Gastroesophageal sphincter (tissue), 4 donors: ENCODE data around the gene RASGRP1. TPM values are rescaled to one million over a fixed set of nuclear protein-coding genes. Genes with fewer than 3 reads are reported as not detected.
A peak's percentile ranks its signal among the peaks of the same experiment; 100 is the strongest.

ENCODE experiments used
- ATAC-seq: fragments of 150-250 bp; one replicate; pipeline ENCODE4 v1.9.1; 2016; ENCODE audit warnings: mild to moderate bottlenecking, moderate library complexity
- H3K27ac ChIP-seq, 4 donors: fragments of 200-600 bp; sonication (generic) in 3 of 4; 1 replicate in 3 of 4; 2 replicates in 1 of 4; pipeline ENCODE4 v1.5.1; 2016 to 2019
- H3K27me3 ChIP-seq: fragments of 200-600 bp; sonication (generic); one replicate; pipeline ENCODE4 v1.5.1; 2019
- H3K36me3 ChIP-seq, 2 donors: fragments of 200-600 bp; sonication (generic); one replicate each; pipeline ENCODE4 v1.5.1; 2019; ENCODE audit warnings: control low read depth in 1 of 2
- H3K4me1 ChIP-seq, 3 donors: fragments of 200-600 bp; sonication (generic); 1 replicate in 2 of 3; 2 replicates in 1 of 3; pipeline ENCODE4 v1.5.1; 2016 to 2019; ENCODE audit warnings: control low read depth in 2 of 3
- H3K4me3 ChIP-seq, 2 donors: fragments of 200-600 bp; sonication (generic); one replicate each; pipeline ENCODE4 v1.5.1; 2019; ENCODE audit warnings: mild to moderate bottlenecking in 1 of 2, moderate library complexity in 1 of 2
- H3K9me3 ChIP-seq, 3 donors: fragments of 200-600 bp; sonication (generic); one replicate each; pipeline ENCODE4 v1.5.1; 2017 to 2019; ENCODE audit warnings: control low read depth in 2 of 3
- EP300 ChIP-seq: sonication (generic); formaldehyde crosslinking; IDR thresholded peaks from one replicate; pipeline ENCODE4 v1.6.1; 2017; ENCODE audit warnings: antibody characterized with exemption, mild to moderate bottlenecking
- POLR2A ChIP-seq, 2 donors: fragments of 450-650 bp; IDR thresholded peaks; one replicate each; pipeline ENCODE4 v1.6.1; 2017; ENCODE audit warnings: antibody characterized with exemption in 2 of 2, mild to moderate bottlenecking in 2 of 2, moderate library complexity in 1 of 2
- POLR2AphosphoS5 ChIP-seq: sonication (generic); formaldehyde crosslinking; IDR thresholded peaks from one replicate; pipeline ENCODE4 v1.6.1; 2017; ENCODE audit warnings: antibody characterized with exemption
- WGBS, 2 donors: methylation state at CpG; one replicate each; pipeline ENCODE4 v1.1.5; 2018; ENCODE audit warnings: low coverage in 1 of 2; 5-methylcytosine and 5-hydroxymethylcytosine counted together
- total RNA-seq, 4 donors: library from RNA; depleted of rRNA; stranded (reverse); fragments of >200 nt; gene quantifications; one replicate each; pipeline ENCODE4 v1.1.0, GENCODE V29; 2016
- TF ChIP-seq, protein P1 (sequence below), 4 experiments: fragments of 200-600 bp in 2 of 4; fragments of 450-650 bp in 2 of 4; sonication (generic) in 1 of 4; IDR thresholded peaks; one replicate each; pipeline ENCODE4 v1.5.1; 2017 to 2019; ENCODE audit warnings: antibody characterized with exemption in 4 of 4, mild to moderate bottlenecking in 2 of 4, moderate library complexity in 2 of 4

The RASGRP1 gene
- total RNA-seq = under 1 TPM; 0.16 to 0.81 (median 0.55) TPM

DNA sequence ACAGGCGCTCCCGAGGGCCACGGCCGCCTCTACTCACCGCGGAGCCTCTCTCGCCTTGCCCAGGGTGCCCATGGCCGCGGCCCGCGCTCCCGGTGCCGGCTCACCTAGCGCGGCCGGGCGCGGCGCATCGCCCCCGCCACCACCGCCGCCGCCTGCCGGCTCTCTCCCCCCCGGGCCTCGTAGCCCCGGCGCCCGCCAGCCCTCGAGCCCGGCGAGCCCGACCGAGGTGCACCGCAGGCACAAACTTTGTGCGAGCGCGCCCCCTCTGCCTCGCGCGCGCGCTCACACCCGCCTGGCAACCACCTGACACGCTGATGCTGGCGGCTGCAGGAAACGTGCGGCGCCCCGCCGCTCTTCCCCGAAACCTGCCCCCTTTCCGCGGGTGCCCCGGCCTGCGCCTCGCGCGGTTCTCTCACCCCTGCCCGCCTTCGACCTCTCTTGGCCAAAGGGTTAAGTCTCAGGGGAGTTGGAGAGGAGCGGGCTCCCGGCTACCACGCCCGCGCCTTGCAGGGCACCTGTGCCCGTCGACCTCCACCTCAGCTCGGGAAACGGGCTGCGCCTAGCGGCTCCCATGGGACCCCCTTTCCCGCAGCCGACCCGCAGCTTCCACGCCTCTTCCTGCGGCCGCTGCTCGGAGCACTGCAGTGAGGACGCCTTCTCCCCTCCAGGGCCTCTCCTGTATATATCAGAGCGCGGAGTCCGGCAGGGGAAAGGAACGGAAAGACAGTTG, at the start of gene RASGRP1:
TSS of gene RASGRP1 (minus strand) at position 258 of the 730 bp plus-strand sequence. CDS start at position 72, 186 bp downstream.
- no peaks in the 10 kb centered on the region for H3K9me3 ChIP-seq
- peaks cover 0 to 16% (median 3%) of the 10 kb centered on the region in 3 donors for H3K4me1 ChIP-seq
- no peak for TF ChIP-seq POLR2A (IDR thresholded peaks at IDR 0.05)
- TF ChIP-seq, protein P1, sequence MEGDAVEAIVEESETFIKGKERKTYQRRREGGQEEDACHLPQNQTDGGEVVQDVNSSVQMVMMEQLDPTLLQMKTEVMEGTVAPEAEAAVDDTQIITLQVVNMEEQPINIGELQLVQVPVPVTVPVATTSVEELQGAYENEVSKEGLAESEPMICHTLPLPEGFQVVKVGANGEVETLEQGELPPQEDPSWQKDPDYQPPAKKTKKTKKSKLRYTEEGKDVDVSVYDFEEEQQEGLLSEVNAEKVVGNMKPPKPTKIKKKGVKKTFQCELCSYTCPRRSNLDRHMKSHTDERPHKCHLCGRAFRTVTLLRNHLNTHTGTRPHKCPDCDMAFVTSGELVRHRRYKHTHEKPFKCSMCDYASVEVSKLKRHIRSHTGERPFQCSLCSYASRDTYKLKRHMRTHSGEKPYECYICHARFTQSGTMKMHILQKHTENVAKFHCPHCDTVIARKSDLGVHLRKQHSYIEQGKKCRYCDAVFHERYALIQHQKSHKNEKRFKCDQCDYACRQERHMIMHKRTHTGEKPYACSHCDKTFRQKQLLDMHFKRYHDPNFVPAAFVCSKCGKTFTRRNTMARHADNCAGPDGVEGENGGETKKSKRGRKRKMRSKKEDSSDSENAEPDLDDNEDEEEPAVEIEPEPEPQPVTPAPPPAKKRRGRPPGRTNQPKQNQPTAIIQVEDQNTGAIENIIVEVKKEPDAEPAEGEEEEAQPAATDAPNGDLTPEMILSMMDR (IDR thresholded peaks at IDR 0.05) = peak in 1 of 4 experiments; percentile 6
- peaks cover 59% of the 10 kb centered on the region for H3K27me3 ChIP-seq
- peak; percentile 69 for ATAC-seq
- H3K27ac ChIP-seq = peak within 1 kb of the TSS in 2 of 4 donors; percentile 19 to 50
- peak within 1 kb of the TSS; percentile 26 to 60 for H3K4me3 ChIP-seq
- no peaks in the 10 kb centered on the region for H3K36me3 ChIP-seq
- no CpG with 5 or more reads among the region's 85 CpGs for WGBS, 2 donors

DNA sequence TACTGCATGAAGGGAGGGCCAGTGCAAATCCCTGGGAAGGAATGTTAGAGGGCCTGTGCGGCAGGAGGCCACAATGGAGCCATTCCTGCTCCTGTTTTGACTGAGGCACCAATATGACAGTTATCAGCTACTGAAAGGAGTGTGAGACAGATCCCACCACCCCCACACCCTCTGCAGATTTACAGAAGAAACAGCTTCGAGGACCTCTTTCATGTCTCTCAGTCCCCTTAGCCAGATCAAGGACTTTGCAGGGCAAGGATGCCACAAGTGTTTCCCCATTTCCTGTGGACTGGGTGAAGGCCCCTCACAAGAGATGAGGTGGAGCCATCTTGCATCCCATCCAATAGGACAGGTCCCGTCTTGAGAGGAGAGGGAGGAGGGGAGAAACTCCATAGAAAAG, 48.5 kb upstream of the RASGRP1 start:
- TF ChIP-seq EP300 = no peak
- TF ChIP-seq, protein P1 (IDR thresholded peaks at IDR 0.05) = no peak
- TF ChIP-seq POLR2A (IDR thresholded peaks at IDR 0.05) = no peak
- no peak for TF ChIP-seq POLR2AphosphoS5
- 83 to 100% methylated on average over 1 of the region's 3 CpGs for WGBS, 2 donors
- Histone ChIP-seq H3K4me3 (no peak overlapping the region), H3K4me1 (no peaks in the 10 kb centered on the region), H3K9me3 (no peaks in the 10 kb centered on the region), H3K27me3 (peaks cover 11% of the 10 kb centered on the region), H3K27ac (no peak overlapping the region), H3K36me3 (no peaks in the 10 kb centered on the region)
- ATAC-seq = no peak

DNA sequence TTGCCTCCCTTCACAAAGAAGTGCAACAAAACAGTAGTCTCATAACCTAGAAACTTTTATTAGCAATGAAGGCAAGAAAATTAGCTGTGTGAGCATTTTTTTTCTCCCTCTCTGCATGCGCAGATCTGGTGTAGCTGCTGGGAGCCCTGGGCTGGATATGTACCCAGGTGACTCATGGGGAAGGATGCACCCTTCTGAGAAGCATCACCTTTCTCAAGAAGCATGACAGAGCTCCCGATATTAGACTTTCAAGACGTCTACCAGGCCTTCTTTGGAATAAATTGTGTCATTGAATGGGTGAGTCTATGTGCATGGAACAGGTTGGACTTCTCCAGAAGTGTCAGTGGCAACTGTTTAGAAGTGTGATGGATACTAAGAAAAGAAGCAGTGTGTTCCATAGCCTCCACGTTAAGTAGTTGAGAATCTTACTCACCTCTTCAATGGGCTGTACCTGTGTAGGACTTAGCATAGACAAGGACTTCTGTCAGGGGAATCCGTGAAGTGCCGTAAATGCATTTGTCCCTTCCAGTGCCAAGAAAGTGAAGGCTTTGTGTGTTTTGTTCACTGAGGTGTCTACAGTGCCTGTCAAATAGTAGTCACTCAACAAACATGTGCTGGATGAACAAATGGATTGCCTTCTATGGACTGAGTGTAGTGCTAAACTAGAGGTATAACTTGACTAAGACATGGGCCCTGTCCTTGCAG, 47.7 kb upstream of the RASGRP1 start:
- H3K4me3 ChIP-seq = no peak overlapping the region
- H3K27me3 ChIP-seq = peaks cover 13% of the 10 kb centered on the region
- no peak overlapping the region for H3K27ac ChIP-seq
- no peaks in the 10 kb centered on the region for H3K36me3 ChIP-seq
- H3K9me3 ChIP-seq = no peaks in the 10 kb centered on the region
- no peak for ATAC-seq
- no peaks in the 10 kb centered on the region for H3K4me1 ChIP-seq
- 81 to 86% methylated on average over 6 of the region's 6 CpGs for WGBS, 2 donors
- TF ChIP-seq POLR2A (IDR thresholded peaks at IDR 0.05) (no peak), EP300 (no peak), POLR2AphosphoS5 (no peak)
- TF ChIP-seq, protein P1 (IDR thresholded peaks at IDR 0.05) = no peak

DNA sequence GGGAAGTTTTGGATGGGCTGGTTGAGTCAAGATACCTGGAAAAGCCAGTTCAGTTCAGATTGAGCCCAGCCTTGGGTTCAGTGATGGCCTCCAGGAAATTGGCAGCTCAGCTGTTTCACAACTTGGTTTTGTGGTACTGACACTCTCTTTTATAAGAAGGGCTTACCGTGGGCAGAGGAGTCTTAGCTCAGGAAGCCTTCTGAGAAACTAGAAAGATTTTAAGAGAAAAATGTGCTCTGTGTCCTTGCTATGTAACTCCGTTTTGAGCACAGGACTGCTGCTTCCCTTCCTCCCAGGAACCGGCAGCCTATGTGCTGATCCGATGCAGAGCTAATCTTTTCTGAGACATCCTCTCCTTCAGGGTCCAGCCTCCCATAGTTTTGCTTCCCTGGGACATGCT, 46.6 kb upstream of the RASGRP1 start:
- no peaks in the 10 kb centered on the region for H3K36me3 ChIP-seq
- TF ChIP-seq, protein P1 (IDR thresholded peaks at IDR 0.05) = no peak
- TF ChIP-seq POLR2A (IDR thresholded peaks at IDR 0.05) (no peak), POLR2AphosphoS5 (no peak), EP300 (no peak)
- H3K4me1 ChIP-seq = no peaks in the 10 kb centered on the region
- no peaks in the 10 kb centered on the region for H3K9me3 ChIP-seq
- no peak overlapping the region for H3K4me3 ChIP-seq
- no peak for ATAC-seq
- H3K27me3 ChIP-seq = peaks cover 18% of the 10 kb centered on the region
- no peak overlapping the region for H3K27ac ChIP-seq
- 76% methylated on average over 4 of the region's 4 CpGs; no CpG with 5 or more reads in 1 of the 2 donors for WGBS, 2 donors
